Endodermal cell (in vitro differentiated cells): Measurements from ENCODE around the gene GNG12. TPM values are rescaled to one million over a fixed set of nuclear protein-coding genes. Genes with fewer than 3 reads are reported as not detected.
A peak's percentile ranks its signal among the peaks of the same experiment; 100 is the strongest.

Experiments
- DNase-seq: peaks from one replicate; pipeline ENCODE4 v3.0.0-alpha.2; 2017
- H3K27ac ChIP-seq: 2 replicates; pipeline ENCODE4 v1.5.1; 2013; ENCODE audit warnings: mild to moderate bottlenecking, low read depth, low read length, moderate library complexity
- H3K27me3 ChIP-seq: 2 replicates; pipeline ENCODE4 v1.6.1; 2013; ENCODE audit warnings: mild to moderate bottlenecking, low read length, moderate library complexity; ENCODE audit not compliant: insufficient read depth, control insufficient read depth, poor library complexity, severe bottlenecking
- H3K36me3 ChIP-seq: 2 replicates; pipeline ENCODE4 v1.7.0; 2013; ENCODE audit warnings: mild to moderate bottlenecking, low read length, moderate library complexity; ENCODE audit not compliant: control insufficient read depth, insufficient read depth
- H3K4me1 ChIP-seq: one replicate; pipeline ENCODE4 v1.7.0; 2013; ENCODE audit warnings: low read length; ENCODE audit not compliant: control insufficient read depth, insufficient read depth
- H3K4me3 ChIP-seq: 2 replicates; pipeline ENCODE4 v1.5.1; 2013; ENCODE audit warnings: mild to moderate bottlenecking, low read length, moderate library complexity
- H3K9ac ChIP-seq: 2 replicates; pipeline ENCODE4 v1.6.1; 2013; ENCODE audit warnings: mild to moderate bottlenecking, low read length, moderate library complexity; ENCODE audit not compliant: poor library complexity, severe bottlenecking; ENCODE audit errors: extremely low read depth
- H3K9me3 ChIP-seq: 2 replicates; pipeline ENCODE4 v1.6.1; 2013; ENCODE audit warnings: mild to moderate bottlenecking, low read length, moderate library complexity; ENCODE audit not compliant: control insufficient read depth
- H3K27ac Mint-ChIP-seq: 2 replicates; pipeline ENCODE4 v1.8.0; 2020; ENCODE audit warnings: mixed read lengths
- H3K27me3 Mint-ChIP-seq: 2 replicates; pipeline ENCODE4 v1.8.0; 2021; ENCODE audit warnings: mild to moderate bottlenecking, mixed read lengths; ENCODE audit not compliant: insufficient read depth
- H3K36me3 Mint-ChIP-seq: 2 replicates; pipeline ENCODE4 v1.8.0; 2020; ENCODE audit warnings: low read depth, mixed read lengths
- H3K4me1 Mint-ChIP-seq: 2 replicates; pipeline ENCODE4 v1.8.0; 2020; ENCODE audit warnings: mixed read lengths
- H3K4me3 Mint-ChIP-seq: 2 replicates; pipeline ENCODE4 v1.8.0; 2020; ENCODE audit warnings: mild to moderate bottlenecking, moderate library complexity, mixed read lengths
- H3K9me3 Mint-ChIP-seq: 2 replicates; pipeline ENCODE4 v1.8.0; 2020; ENCODE audit warnings: mild to moderate bottlenecking, mixed read lengths
- CTCF ChIP-seq: fragments of 200-600 bp; sonication (generic); conservative IDR thresholded peaks from 2 replicates; pipeline ENCODE4 v1.5.0; 2021; ENCODE audit warnings: antibody characterized with exemption, mild to moderate bottlenecking
- WGBS, 2 experiments: methylation state at CpG; one replicate each; pipeline versions ENCODE4 v1.1.5 to v1.1.7; 2013; ENCODE audit warnings: missing lambda C conversion rate in 2 of 2, mixed read lengths in 1 of 2; ENCODE audit not compliant: insufficient coverage in 1 of 2, insufficient read length in 1 of 2; 5-methylcytosine and 5-hydroxymethylcytosine counted together
- total RNA-seq, 2 donors: library from RNA; stranded (reverse); fragmentation: NEBNext Ultra II Directional in 1 of 2; extraction: Animal tissue kit (Norgen Biotek cat#: 25700) in 1 of 2; gene quantifications; 2 replicates in 1 of 2; 3 replicates in 1 of 2; pipeline ENCODE4 v1.2.1, GENCODE V29; 2021

Gene GNG12
- total RNA-seq, 2 donors from 2014 or later = 7.7 to 9.2 TPM

GRCh38 chr1:67760030-67760821 is 73.0 kb downstream of the GNG12 start:
- H3K27ac ChIP-seq = no peak overlapping the region
- H3K36me3 Mint-ChIP-seq = no peaks in the 10 kb centered on the region
- no peak overlapping the region for H3K4me3 ChIP-seq
- H3K27me3 Mint-ChIP-seq = peaks cover 16% of the 10 kb centered on the region
- no peak overlapping the region for H3K27ac Mint-ChIP-seq
- DNase-seq = peak; percentile 86
- no peaks in the 10 kb centered on the region for H3K36me3 ChIP-seq
- no peak overlapping the region for H3K4me3 Mint-ChIP-seq
- no peak overlapping the region for H3K9ac ChIP-seq
- H3K9me3 ChIP-seq = no peaks in the 10 kb centered on the region
- H3K27me3 ChIP-seq = no peaks in the 10 kb centered on the region
- WGBS, 2 experiments = 45 to 47% methylated on average over 9 to 14 of the region's 14 CpGs
- H3K4me1 ChIP-seq = peaks cover 3% of the 10 kb centered on the region
- H3K4me1 Mint-ChIP-seq = peaks cover 8% of the 10 kb centered on the region
- no peaks in the 10 kb centered on the region for H3K9me3 Mint-ChIP-seq
- peak; percentile 95 for TF ChIP-seq CTCF

- no peak overlapping the region for H3K27ac Mint-ChIP-seq
- no peak overlapping the region for H3K4me3 ChIP-seq
- H3K4me3 Mint-ChIP-seq = no peak overlapping the region
- H3K36me3 ChIP-seq = no peaks in the 10 kb centered on the region
- H3K27me3 ChIP-seq = no peaks in the 10 kb centered on the region
- H3K9ac ChIP-seq = no peak overlapping the region
- peaks cover 3% of the 10 kb centered on the region for H3K4me1 ChIP-seq
- peaks cover 18% of the 10 kb centered on the region for H3K27me3 Mint-ChIP-seq
- peaks cover 8% of the 10 kb centered on the region for H3K4me1 Mint-ChIP-seq
- H3K27ac ChIP-seq = no peak overlapping the region
- no peak for TF ChIP-seq CTCF
- H3K36me3 Mint-ChIP-seq = no peaks in the 10 kb centered on the region
- H3K9me3 ChIP-seq = no peaks in the 10 kb centered on the region
- H3K9me3 Mint-ChIP-seq = no peaks in the 10 kb centered on the region
- no peak for DNase-seq
Observed at GRCh38 chr1:67759692-67760029, 73.6 kb downstream of the GNG12 start.

- Mint-ChIP-seq H3K4me3 (no peak overlapping the region), H3K4me1 (peaks cover 8% of the 10 kb centered on the region), H3K9me3 (no peaks in the 10 kb centered on the region), H3K36me3 (no peaks in the 10 kb centered on the region), H3K27me3 (peaks cover 18% of the 10 kb centered on the region), H3K27ac (no peak overlapping the region)
- Histone ChIP-seq H3K4me3 (no peak overlapping the region), H3K27me3 (no peaks in the 10 kb centered on the region), H3K9me3 (no peaks in the 10 kb centered on the region), H3K27ac (no peak overlapping the region), H3K4me1 (peaks cover 3% of the 10 kb centered on the region), H3K9ac (no peak overlapping the region), H3K36me3 (no peaks in the 10 kb centered on the region)
- 93 to 95% methylated on average over 2 to 3 of the region's 3 CpGs for WGBS, 2 experiments
- no peak for TF ChIP-seq CTCF
- no peak for DNase-seq
Observed at GRCh38 chr1:67759066-67759465, 74.2 kb downstream of the GNG12 start.
